ENCODE measurements around the gene PDE4D. TPM values are rescaled to one million over a fixed set of nuclear protein-coding genes. Genes with fewer than 3 reads are reported as not detected.

The PDE4D gene
- total RNA-seq, 1 donor from 2014 or later: 2.3 TPM

DNA sequence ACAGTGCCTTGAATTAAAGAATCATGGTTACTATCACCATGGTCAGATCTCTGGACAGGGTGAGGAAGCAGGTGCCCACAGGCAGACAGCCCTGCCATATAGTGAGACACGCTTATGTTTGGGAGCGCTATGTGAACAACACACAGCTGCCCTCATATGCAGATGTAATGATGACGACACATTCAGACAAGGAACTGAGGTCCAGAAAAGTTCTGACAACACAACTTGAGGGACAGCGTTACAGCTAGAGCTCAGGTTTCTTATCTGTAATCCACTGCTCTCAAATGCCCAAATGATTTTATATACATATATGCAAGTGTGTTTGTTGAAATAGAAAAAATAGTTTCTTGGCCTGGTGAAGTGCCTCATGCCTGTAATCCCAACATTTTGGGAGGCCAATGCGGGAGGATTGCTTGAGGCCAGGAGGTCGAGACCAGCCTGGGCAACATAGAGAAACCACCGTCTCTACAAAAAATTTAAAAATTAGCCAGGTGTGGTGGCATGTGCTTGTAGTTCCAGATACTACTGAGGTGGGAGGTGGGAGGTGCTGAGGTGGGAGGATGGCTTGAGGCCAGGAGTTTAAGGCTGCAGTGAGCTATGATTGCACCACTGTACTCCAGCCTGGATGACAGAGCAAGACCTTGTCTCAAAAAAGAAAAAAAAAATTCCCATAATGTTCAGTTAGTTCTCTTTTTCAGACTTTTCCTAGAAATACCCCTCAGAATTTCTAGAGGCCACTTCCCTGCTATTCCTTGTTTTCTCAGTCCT is 887.4 kb downstream of the PDE4D start:
- H3K4me1 ChIP-seq: no peaks in the 10 kb centered on the region
- Mint-ChIP-seq H3K4me3 (no peak overlapping the region), H3K9me3 (peaks cover 3% of the 10 kb centered on the region), H3K36me3 (no peaks in the 10 kb centered on the region), H3K4me1 (peaks cover 14% of the 10 kb centered on the region), H3K27ac (no peak overlapping the region), H3K27me3 (ENCODE audit: insufficient read depth, low read depth) (peaks cover 2% of the 10 kb centered on the region)
- H3K79me2 ChIP-seq (ENCODE audit: low read depth): no peaks in the 10 kb centered on the region
- no peak overlapping the region for H2AFZ ChIP-seq (replicated peaks)
- TF ChIP-seq EZH2phosphoT487 (IDR thresholded peaks at IDR 0.05): no peak
- no peak for TF ChIP-seq EZH2 (IDR thresholded peaks at IDR 0.05)
- TF ChIP-seq, protein P1, sequence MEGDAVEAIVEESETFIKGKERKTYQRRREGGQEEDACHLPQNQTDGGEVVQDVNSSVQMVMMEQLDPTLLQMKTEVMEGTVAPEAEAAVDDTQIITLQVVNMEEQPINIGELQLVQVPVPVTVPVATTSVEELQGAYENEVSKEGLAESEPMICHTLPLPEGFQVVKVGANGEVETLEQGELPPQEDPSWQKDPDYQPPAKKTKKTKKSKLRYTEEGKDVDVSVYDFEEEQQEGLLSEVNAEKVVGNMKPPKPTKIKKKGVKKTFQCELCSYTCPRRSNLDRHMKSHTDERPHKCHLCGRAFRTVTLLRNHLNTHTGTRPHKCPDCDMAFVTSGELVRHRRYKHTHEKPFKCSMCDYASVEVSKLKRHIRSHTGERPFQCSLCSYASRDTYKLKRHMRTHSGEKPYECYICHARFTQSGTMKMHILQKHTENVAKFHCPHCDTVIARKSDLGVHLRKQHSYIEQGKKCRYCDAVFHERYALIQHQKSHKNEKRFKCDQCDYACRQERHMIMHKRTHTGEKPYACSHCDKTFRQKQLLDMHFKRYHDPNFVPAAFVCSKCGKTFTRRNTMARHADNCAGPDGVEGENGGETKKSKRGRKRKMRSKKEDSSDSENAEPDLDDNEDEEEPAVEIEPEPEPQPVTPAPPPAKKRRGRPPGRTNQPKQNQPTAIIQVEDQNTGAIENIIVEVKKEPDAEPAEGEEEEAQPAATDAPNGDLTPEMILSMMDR (IDR thresholded peaks at IDR 0.05): no peak
- no peak overlapping the region for H3K4me2 ChIP-seq
- H3F3A ChIP-seq (ENCODE audit: low read depth): no peaks in the 10 kb centered on the region
- H3K27ac ChIP-seq: no peak overlapping the region
- H3K36me3 ChIP-seq: no peaks in the 10 kb centered on the region
- no peaks in the 10 kb centered on the region for H3K9me3 ChIP-seq (ENCODE audit: low read depth)
- H3K27me3 ChIP-seq: no peaks in the 10 kb centered on the region
- no peak overlapping the region for H3K4me3 ChIP-seq
- H4K20me1 ChIP-seq (ENCODE audit: low read depth): no peaks in the 10 kb centered on the region
- DNase-seq (ENCODE audit: low spot score): no peak
- H3K9ac ChIP-seq: no peak overlapping the region

DNA sequence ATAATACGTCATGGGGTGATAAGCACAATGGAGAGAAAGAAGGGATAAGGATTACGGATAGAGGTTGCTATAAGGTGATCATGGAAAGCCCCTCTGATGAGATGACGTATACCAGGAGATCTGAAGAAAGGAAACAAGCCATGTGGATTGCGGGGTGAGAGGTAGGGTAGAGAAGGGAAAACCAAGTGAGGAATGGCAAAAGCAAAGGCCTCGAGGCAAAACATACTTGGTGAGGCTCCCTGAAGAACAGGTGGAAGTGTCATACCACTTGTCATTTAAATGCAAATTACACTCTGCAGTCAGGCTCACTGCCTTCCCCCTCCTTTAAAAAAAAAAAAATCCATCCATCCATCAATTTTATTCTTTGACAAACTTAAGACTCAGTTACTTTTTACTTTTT is 889.9 kb downstream of the PDE4D start:
- no peaks in the 10 kb centered on the region for H3K36me3 Mint-ChIP-seq
- H3K9me3 Mint-ChIP-seq: no peaks in the 10 kb centered on the region
- Histone ChIP-seq H3F3A (ENCODE audit: low read depth) (no peaks in the 10 kb centered on the region), H3K27ac (no peak overlapping the region), H3K4me1 (no peaks in the 10 kb centered on the region), H3K9ac (no peak overlapping the region), H3K9me3 (ENCODE audit: low read depth) (no peaks in the 10 kb centered on the region), H2AFZ (replicated peaks) (no peak overlapping the region), H3K4me3 (no peak overlapping the region), H3K79me2 (ENCODE audit: low read depth) (no peaks in the 10 kb centered on the region), H4K20me1 (ENCODE audit: low read depth) (no peaks in the 10 kb centered on the region), H3K36me3 (no peaks in the 10 kb centered on the region), H3K27me3 (no peaks in the 10 kb centered on the region), H3K4me2 (no peak overlapping the region)
- TF ChIP-seq EZH2 (IDR thresholded peaks at IDR 0.05): no peak
- TF ChIP-seq, protein P1 (IDR thresholded peaks at IDR 0.05): no peak
- DNase-seq (ENCODE audit: low spot score): no peak
- peaks cover 2% of the 10 kb centered on the region for H3K27me3 Mint-ChIP-seq (ENCODE audit: insufficient read depth, low read depth)
- H3K27ac Mint-ChIP-seq: no peak overlapping the region
- peaks cover 24% of the 10 kb centered on the region for H3K4me1 Mint-ChIP-seq
- H3K4me3 Mint-ChIP-seq: no peak overlapping the region

DNA sequence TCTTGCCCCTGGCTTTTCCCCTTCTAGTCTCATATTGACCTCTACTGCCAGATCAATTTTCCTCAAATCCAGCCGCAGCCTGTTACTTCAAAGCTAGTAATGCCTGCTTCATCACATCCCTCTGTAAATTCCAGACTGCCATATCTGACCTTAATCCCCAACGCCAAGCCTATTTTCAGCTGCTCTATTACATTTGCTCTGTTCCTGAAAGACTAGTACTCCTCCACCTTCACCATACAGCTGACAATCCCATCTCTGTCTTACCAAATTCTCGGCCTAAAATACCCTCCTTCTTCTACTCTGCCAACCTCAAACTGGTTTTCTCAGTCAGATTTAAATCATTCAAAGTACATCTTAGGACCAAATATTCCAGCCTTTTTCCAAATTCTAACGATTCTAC is 890.4 kb downstream of the PDE4D start:
- Mint-ChIP-seq H3K9me3 (no peaks in the 10 kb centered on the region), H3K27me3 (ENCODE audit: insufficient read depth, low read depth) (peaks cover 2% of the 10 kb centered on the region), H3K36me3 (no peaks in the 10 kb centered on the region), H3K4me3 (no peak overlapping the region), H3K27ac (no peak overlapping the region), H3K4me1 (peaks cover 24% of the 10 kb centered on the region)
- Histone ChIP-seq H3K4me1 (peaks cover 5% of the 10 kb centered on the region), H3K9me3 (ENCODE audit: low read depth) (no peaks in the 10 kb centered on the region), H3K4me2 (no peak overlapping the region), H3K9ac (no peak overlapping the region), H3K79me2 (ENCODE audit: low read depth) (no peaks in the 10 kb centered on the region), H2AFZ (replicated peaks) (no peak overlapping the region), H3K4me3 (no peak overlapping the region), H3F3A (ENCODE audit: low read depth) (no peaks in the 10 kb centered on the region), H3K27ac (no peak overlapping the region), H3K36me3 (no peaks in the 10 kb centered on the region), H4K20me1 (ENCODE audit: low read depth) (no peaks in the 10 kb centered on the region), H3K27me3 (no peaks in the 10 kb centered on the region)
- TF ChIP-seq, protein P1 (IDR thresholded peaks at IDR 0.05): no peak
- no peak for TF ChIP-seq EZH2phosphoT487 (IDR thresholded peaks at IDR 0.05)
- TF ChIP-seq EZH2 (IDR thresholded peaks at IDR 0.05): no peak
- no peak for DNase-seq (ENCODE audit: low spot score)

Measured in neural progenitor cell (in vitro differentiated cells).